GM12891 (cell line): Measurements from ENCODE around the gene SLC9A5.

ENCODE experiments used
- PAX5 ChIP-seq: IDR thresholded peaks from 2 replicates; pipeline ENCODE4 v1.6.1; 2011; ENCODE audit warnings: low read length, moderate library complexity, mild to moderate bottlenecking; ENCODE audit not compliant: insufficient read depth, severe bottlenecking
- POLR2A ChIP-seq: IDR thresholded peaks from 2 replicates; pipeline ENCODE4 v1.6.1; 2011; ENCODE audit warnings: low read depth, low read length, control low read depth
- POLR2AphosphoS5 ChIP-seq: IDR thresholded peaks from 2 replicates; pipeline ENCODE4 v1.6.1; 2011; ENCODE audit warnings: low read depth, low read length, control low read depth
- SPI1 ChIP-seq: IDR thresholded peaks from 2 replicates; pipeline ENCODE4 v1.6.1; 2011; ENCODE audit warnings: low read depth, low read length, control low read depth
- TAF1 ChIP-seq: IDR thresholded peaks from 2 replicates; pipeline ENCODE4 v1.6.1; 2011; ENCODE audit warnings: low read depth, low read length, control low read depth

DNA sequence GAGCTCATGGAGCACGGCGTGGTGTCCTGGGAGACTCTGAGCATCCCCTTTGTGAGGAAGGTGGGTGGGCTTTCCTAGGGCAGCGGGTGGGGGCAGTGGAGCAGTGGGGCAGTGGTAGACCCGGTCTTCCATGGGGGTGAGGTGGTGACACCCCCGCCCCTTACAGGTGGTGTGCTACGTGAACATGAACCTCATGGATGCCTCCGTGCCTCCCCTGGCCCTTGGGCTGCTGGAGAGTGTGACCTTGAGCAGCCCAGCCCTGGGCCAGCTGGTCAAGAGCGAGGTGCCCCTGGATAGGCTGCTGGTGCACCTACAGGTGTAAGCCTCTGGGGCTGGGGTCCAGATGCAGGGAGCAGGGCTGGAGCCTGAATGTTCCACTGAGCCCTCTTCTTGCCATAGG, 48.3 kb upstream of the SLC9A5 start:
- no peak for TF ChIP-seq POLR2A
- TF ChIP-seq POLR2AphosphoS5 = no peak; the same call in 1 of the 2 replicates
- TF ChIP-seq TAF1 = no peak
- no peak for TF ChIP-seq PAX5
- TF ChIP-seq SPI1 = no peak
